ENCODE data around the gene TPGS1. TPM values are rescaled to one million over a fixed set of nuclear protein-coding genes. Genes with fewer than 3 reads are reported as not detected.

Gene TPGS1
- total and polyA plus RNA-seq, 2 donors from 2014 or later = 17.9 to 23.1 TPM

GRCh38 chr19:531753-532560, 24.7 kb downstream of the TPGS1 start, which contains the start of gene CDC34:
TSS of gene CDC34 (plus strand) at chr19:531760. CDS start at chr19:531932, 172 bp downstream.
- FAIRE-seq = no peak
- Histone ChIP-seq H3K9ac (ENCODE audit: low read length in 3 of 3) (peak within 1 kb of the TSS; percentile 49 to 78 (median 66)), H3K27ac (ENCODE audit: low read depth in 2 of 2, low read length in 2 of 2) (peak within 1 kb of the TSS; percentile 91 to 92), H3K27me3 (ENCODE audit: control insufficient read depth, insufficient read depth, low read length) (no peaks in the 10 kb centered on the region), H3K4me3 (ENCODE audit: low read length in 3 of 3) (peak within 1 kb of the TSS; percentile 61 to 76 (median 63)), H3K4me1 (ENCODE audit: control insufficient read depth in 2 of 3, insufficient read depth in 2 of 3, low read depth in 1 of 3, low read length in 3 of 3) (peaks cover 0 to 17% (median 3%) of the 10 kb centered on the region in 3 donors), H3K36me3 (ENCODE audit: control insufficient read depth in 2 of 3, insufficient read depth in 3 of 3, low read length in 3 of 3) (peaks cover 0 to 8% (median 0%) of the 10 kb centered on the region in 3 donors), H3K9me3 (ENCODE audit: control insufficient read depth in 2 of 3, insufficient read depth in 1 of 3, low read length in 3 of 3) (no peaks in the 10 kb centered on the region)
- intact Hi-C loops (cut with DNase I) = no loop called here
- peak in 3 of 5 donors; percentile 21 to 82 (median 46) for DNase-seq
- no peak for TF ChIP-seq CTCF (IDR thresholded peaks at IDR 0.05; ENCODE audit: borderline replicate concordance, extremely low read depth, insufficient read depth)

- Histone ChIP-seq H3K4me3 (ENCODE audit: low read length in 3 of 3) (peak overlapping the region; percentile 61 to 64 (median 63)), H3K27ac (ENCODE audit: low read depth in 2 of 2, low read length in 2 of 2) (peak overlapping the region; percentile 73 to 83), H3K9me3 (ENCODE audit: control insufficient read depth in 2 of 3, insufficient read depth in 1 of 3, low read length in 3 of 3) (no peaks in the 10 kb centered on the region), H3K27me3 (ENCODE audit: control insufficient read depth, insufficient read depth, low read length) (no peaks in the 10 kb centered on the region), H3K9ac (ENCODE audit: low read length in 3 of 3) (peak overlapping the region; percentile 66 to 78 (median 66)), H3K4me1 (ENCODE audit: control insufficient read depth in 2 of 3, insufficient read depth in 2 of 3, low read depth in 1 of 3, low read length in 3 of 3) (peaks cover 0 to 17% (median 3%) of the 10 kb centered on the region in 3 donors), H3K36me3 (ENCODE audit: control insufficient read depth in 2 of 3, insufficient read depth in 3 of 3, low read length in 3 of 3) (peaks cover 0 to 9% (median 0%) of the 10 kb centered on the region in 3 donors)
- FAIRE-seq = no peak
- intact Hi-C loops (cut with DNase I) = no loop called here
- DNase-seq = peak; percentile 77 to 90 (median 84)
- peak; percentile 8 for TF ChIP-seq CTCF (IDR thresholded peaks at IDR 0.05; ENCODE audit: borderline replicate concordance, extremely low read depth, insufficient read depth)
Measured at GRCh38 chr19:532561-533363, 25.5 kb downstream of the TPGS1 start.

GRCh38 chr19:533364-534058, 26.2 kb downstream of the TPGS1 start:
- peak overlapping the region; percentile 73 to 83 for H3K27ac ChIP-seq (ENCODE audit: low read depth in 2 of 2, low read length in 2 of 2)
- peak overlapping the region; percentile 61 to 64 (median 63) for H3K4me3 ChIP-seq (ENCODE audit: low read length in 3 of 3)
- peak overlapping the region in 2 of 3 donors; percentile 66 to 70 for H3K9ac ChIP-seq (ENCODE audit: low read length in 3 of 3)
- DNase-seq = peak in 1 of 5 donors; percentile 74
- no peak for TF ChIP-seq CTCF (IDR thresholded peaks at IDR 0.05; ENCODE audit: borderline replicate concordance, extremely low read depth, insufficient read depth)
- H3K36me3 ChIP-seq (ENCODE audit: control insufficient read depth in 2 of 3, insufficient read depth in 3 of 3, low read length in 3 of 3) = peaks cover 0 to 14% (median 5%) of the 10 kb centered on the region in 3 donors
- no peaks in the 10 kb centered on the region for H3K9me3 ChIP-seq (ENCODE audit: control insufficient read depth in 2 of 3, insufficient read depth in 1 of 3, low read length in 3 of 3)
- peaks cover 0 to 17% (median 3%) of the 10 kb centered on the region in 3 donors for H3K4me1 ChIP-seq (ENCODE audit: control insufficient read depth in 2 of 3, insufficient read depth in 2 of 3, low read depth in 1 of 3, low read length in 3 of 3)
- no peaks in the 10 kb centered on the region for H3K27me3 ChIP-seq (ENCODE audit: control insufficient read depth, insufficient read depth, low read length)
- no peak for FAIRE-seq
- intact Hi-C loops (cut with DNase I) = no loop called here

Measured in kidney (tissue), 14 donors.